ENCODE data around the gene B3GAT1. TPM values are rescaled to one million over a fixed set of nuclear protein-coding genes. Genes with fewer than 3 reads are reported as not detected.

The B3GAT1 gene
- total RNA-seq, 1 donor from 2014 or later, result 0.32 TPM

DNA sequence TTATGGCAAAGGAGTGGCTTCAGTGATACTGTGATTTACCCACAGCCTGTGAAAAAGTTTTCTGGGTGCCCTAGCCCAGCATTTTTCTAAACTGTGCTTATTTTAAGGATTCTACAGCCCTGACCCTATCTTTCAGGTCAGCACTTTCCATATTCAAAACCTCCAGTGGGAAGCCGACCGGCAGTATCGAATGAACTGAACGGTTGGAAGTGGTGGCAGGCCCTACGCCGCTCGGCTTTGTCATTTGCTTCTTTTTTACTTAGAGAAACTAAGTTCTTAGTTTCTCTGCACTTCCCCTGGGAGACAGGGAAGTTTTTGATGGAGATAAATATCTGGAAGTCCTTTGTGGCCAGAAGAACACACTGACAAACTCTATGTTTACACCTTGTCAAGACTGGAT, 79.3 kb downstream of the B3GAT1 start:
- Histone ChIP-seq H3K9me3 (no peaks in the 10 kb centered on the region), H3K27me3 (no peaks in the 10 kb centered on the region), H3K4me1 (peaks cover 0 to 8% of the 10 kb centered on the region in 2 donors), H3K4me3 (peak overlapping the region in 1 of 2 donors; percentile 58), H3K36me3 (no peaks in the 10 kb centered on the region), H3K27ac (no peak overlapping the region)
- no peak for DNase-seq (ENCODE audit: low spot score in 2 of 2)
- no peak for TF ChIP-seq CTCF (IDR thresholded peaks at IDR 0.05)
- intact Hi-C loops (cut with DNase I), result loop anchor here (5.0 kb wide), 2 partner anchors 285 to 365 kb away; no protein-coding TSS in a partner anchor

- no peaks in the 10 kb centered on the region for H3K36me3 ChIP-seq
- H3K9me3 ChIP-seq, result no peaks in the 10 kb centered on the region
- no peaks in the 10 kb centered on the region for H3K27me3 ChIP-seq
- intact Hi-C loops (cut with DNase I), result loop anchor here (5.0 kb wide), 2 partner anchors 285 to 365 kb away; no protein-coding TSS in a partner anchor
- H3K4me3 ChIP-seq, result peak overlapping the region; percentile 58 to 61
- H3K4me1 ChIP-seq, result peaks cover 0 to 8% of the 10 kb centered on the region in 2 donors
- no peak overlapping the region for H3K27ac ChIP-seq
- no peak for DNase-seq (ENCODE audit: low spot score in 2 of 2)
- no peak for TF ChIP-seq CTCF (IDR thresholded peaks at IDR 0.05)
These were observed 79.8 kb downstream of the B3GAT1 start for GRCh38 chr11:134332189-134332631.

- Histone ChIP-seq H3K36me3 (no peaks in the 10 kb centered on the region), H3K27ac (no peak within 1 kb of the TSS), H3K9me3 (no peaks in the 10 kb centered on the region), H3K27me3 (no peaks in the 10 kb centered on the region), H3K4me1 (peaks cover 0 to 8% of the 10 kb centered on the region in 2 donors), H3K4me3 (peak within 1 kb of the TSS; percentile 58 to 61)
- DNase-seq (ENCODE audit: low spot score in 2 of 2), result peak in 1 of 2 donors; percentile 80
- intact Hi-C loops (cut with DNase I), result loop anchor here (2.0 to 5.0 kb wide), 4 partner anchors 79 to 364 kb away; partner anchors contain the start of genes ACAD8, THYN1 and VPS26B
- no peak for TF ChIP-seq CTCF (IDR thresholded peaks at IDR 0.05)
These were observed 80.5 kb downstream of the B3GAT1 start, which contains the start of gene GLB1L2 for GRCh38 chr11:134331354-134332188. TSS of gene GLB1L2 (plus strand) at chr11:134331988. CDS start at chr11:134332062, 74 bp downstream.

GRCh38 chr11:134330611-134331353, 81.3 kb downstream of the B3GAT1 start:
- no peak overlapping the region for H3K27ac ChIP-seq
- no peak for TF ChIP-seq CTCF (IDR thresholded peaks at IDR 0.05)
- DNase-seq (ENCODE audit: low spot score in 2 of 2), result no peak
- intact Hi-C loops (cut with DNase I), result loop anchor here (2.0 to 5.0 kb wide), 4 partner anchors 78 to 363 kb away; partner anchors contain the start of genes ACAD8, THYN1 and VPS26B
- peaks cover 0 to 8% of the 10 kb centered on the region in 2 donors for H3K4me1 ChIP-seq
- peak overlapping the region; percentile 18 to 58 for H3K4me3 ChIP-seq
- no peaks in the 10 kb centered on the region for H3K9me3 ChIP-seq
- no peaks in the 10 kb centered on the region for H3K27me3 ChIP-seq
- no peaks in the 10 kb centered on the region for H3K36me3 ChIP-seq

Other genes starting within 250 kb of the B3GAT1 start
- gene NCAPD3, start 188.3 kb downstream of the B3GAT1 start, total RNA-seq, result 4.8 TPM
- gene VPS26B, start 187.6 kb downstream of the B3GAT1 start, total RNA-seq, result 18.0 TPM
- gene THYN1, start 158.9 kb downstream of the B3GAT1 start, total RNA-seq, result 19.8 TPM
- gene ACAD8, start 158.7 kb downstream of the B3GAT1 start, total RNA-seq, result 28.6 TPM
- gene GLB1L3, start 135.9 kb downstream of the B3GAT1 start, total RNA-seq, result not detected
- 1.7 TPM for gene GLB1L2, start 80.3 kb downstream of the B3GAT1 start, total RNA-seq

All from ascending aorta (tissue), 2 donors.